HG02623 (cell line): ENCODE results near the gene NUAK2.

ENCODE experiments used
- ATAC-seq: cut with Tn5 transposase; IDR thresholded peaks from one replicate; pipeline ENCODE4 v1.9.1; 2021; ENCODE audit warnings: moderate library complexity; ENCODE audit not compliant: unreplicated experiment

Gene NUAK2

DNA sequence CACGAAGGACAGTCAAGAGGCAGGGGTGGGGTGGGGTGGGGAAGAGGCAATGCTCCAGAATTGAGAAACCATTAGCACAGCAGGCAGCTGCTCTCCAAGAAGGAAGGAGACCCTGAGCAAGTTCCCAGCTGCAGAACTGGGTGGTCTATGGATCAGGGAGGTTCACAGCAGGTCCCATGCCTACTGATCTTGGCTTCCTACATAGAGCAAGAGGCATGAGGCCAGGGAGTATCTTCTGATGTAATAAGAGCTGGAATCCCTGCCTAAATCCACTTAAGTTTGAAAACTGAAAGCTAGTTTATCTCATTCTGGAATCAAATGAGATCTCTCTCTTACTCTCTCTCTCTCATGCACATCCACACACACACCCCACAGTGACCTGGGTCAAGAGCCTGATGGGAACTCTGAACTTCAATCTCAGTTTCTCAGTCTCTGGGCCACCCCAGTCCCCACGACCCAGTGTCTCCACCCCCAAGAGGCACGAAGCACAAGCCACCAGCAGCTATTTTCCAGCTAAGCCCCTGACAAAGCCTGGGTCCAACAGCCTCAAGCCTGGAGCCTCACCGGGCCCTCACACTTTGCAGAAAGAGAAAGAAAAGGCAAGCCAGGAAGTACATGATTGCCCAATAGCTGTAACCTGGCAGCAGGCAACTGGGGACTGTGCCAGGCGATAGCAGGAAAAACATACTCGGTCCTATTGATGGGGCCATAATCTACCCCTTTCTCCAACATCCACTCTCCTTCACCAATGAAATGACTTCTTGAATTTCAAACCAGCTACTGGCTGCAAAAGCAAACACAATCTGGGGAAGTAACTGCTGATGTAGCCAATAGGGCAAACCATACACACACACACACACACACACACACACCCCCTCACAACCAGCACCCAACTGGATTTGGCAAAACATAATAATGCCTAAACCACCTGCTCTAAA lies 2.2 kb downstream of the NUAK2 start:
- ATAC-seq = no peak

DNA sequence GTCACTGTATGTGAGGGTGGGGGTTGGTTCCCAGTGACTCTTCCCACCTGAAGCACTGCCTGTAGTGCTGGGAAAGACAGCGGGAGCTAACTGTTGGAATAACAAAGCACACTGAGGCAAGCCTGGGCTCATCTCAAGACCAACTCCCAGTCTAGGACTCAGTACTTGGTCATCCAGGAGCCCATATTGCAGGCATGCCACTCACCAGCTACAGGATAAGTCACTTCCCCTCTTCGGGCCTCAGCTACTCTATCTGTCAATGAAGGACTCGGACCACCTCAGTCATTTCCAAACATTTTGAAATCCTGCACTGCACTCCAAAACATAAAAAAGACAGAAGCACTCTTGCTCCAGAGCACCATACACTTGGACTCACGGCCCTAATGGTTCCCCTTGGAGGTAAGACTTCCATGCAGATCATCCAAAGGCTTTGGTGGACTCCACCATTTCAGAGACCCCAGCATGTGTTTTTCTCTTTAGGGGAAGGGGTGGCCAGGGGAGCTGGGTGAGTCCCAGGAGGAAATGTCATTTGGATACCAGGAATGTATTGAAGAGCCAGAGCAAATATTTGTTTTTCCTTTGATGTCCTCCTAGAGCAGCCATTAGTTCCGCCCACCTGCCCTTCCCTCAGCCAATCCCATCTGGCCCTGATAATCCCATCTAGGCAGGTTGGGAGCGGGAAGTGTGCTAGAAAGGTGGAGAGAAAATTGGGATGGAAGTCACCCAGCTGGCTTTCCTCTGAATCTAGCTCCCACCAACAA lies 3.1 kb downstream of the NUAK2 start:
- no peak for ATAC-seq

DNA sequence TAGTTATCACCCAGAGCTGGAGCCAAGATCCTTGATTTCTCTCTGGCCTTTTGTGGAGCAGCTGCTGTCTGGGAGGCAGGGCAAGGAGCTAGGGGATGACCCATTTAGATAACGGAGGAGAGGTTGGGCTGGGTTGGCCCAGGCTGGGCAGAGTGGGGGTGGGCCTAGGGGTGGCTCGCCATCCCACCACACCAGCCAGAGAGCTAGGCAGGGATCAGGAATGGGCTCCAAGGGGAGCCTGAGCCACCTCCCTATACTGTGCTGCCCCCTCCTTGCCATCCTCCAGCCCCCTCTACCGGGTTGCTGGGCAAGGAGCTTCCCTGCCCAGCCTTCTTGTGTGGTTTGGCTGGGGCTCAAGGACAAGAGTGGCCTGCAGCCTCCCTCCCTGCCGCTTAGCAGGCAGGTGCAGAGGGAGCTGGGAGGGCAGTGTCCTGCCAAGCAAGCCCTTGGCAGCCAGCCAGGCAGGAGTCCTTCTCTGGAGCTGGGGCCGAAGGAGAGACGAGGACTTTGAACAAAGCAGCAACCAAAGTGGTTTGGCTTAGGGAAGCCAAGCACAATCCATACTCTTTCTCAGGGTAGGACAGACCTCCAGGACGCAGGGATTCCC lies 4.1 kb downstream of the NUAK2 start:
- ATAC-seq = no peak

DNA sequence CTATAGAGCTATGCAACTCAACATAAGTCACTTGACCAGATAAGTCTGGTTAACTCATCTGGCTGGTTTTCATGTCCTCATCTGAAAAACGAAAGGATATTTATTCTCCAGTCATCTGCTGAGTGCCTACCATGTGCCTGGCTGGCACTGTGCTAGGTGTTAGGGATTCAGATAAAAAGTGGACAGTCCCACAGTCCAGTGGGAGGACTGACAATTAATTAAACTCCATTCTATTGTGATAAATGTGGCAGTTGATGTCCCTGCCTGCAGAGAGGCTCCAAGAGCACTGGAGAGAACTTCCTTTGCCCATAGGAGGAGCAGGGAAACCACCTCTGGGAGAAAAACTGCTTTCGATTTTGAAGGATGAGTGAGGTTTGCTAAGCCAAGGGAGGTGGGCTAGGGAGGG lies 5.4 kb downstream of the NUAK2 start:
- ATAC-seq = no peak

DNA sequence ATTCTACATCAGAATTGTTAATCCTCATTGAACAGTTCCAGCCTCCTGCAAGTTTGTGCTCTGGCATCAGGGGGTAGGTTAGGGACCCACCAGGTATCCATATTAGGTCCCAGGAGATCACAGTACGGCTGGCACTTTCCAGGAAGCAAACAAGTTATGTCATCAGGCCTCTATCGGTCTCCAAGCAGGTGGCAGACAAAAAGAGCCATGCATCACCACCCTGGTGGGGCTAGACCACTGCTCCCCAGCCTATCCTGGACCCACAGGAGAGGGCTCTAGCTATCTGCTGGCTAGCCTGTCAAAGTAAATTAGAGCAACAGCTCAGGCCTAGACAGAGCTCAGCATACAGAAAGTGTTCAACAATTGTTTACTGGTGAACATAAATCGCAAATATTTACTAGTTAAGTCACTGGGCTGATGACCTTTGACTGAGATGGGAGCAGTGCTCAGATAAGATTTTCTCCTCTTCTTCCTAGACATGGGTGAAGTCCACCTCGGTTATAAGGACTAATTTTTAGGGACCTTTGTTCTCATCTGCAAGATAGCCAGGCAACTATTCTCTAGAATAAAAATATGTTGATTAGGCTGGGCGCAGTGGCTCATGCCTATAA lies 6.4 kb downstream of the NUAK2 start:
- ATAC-seq = no peak

DNA sequence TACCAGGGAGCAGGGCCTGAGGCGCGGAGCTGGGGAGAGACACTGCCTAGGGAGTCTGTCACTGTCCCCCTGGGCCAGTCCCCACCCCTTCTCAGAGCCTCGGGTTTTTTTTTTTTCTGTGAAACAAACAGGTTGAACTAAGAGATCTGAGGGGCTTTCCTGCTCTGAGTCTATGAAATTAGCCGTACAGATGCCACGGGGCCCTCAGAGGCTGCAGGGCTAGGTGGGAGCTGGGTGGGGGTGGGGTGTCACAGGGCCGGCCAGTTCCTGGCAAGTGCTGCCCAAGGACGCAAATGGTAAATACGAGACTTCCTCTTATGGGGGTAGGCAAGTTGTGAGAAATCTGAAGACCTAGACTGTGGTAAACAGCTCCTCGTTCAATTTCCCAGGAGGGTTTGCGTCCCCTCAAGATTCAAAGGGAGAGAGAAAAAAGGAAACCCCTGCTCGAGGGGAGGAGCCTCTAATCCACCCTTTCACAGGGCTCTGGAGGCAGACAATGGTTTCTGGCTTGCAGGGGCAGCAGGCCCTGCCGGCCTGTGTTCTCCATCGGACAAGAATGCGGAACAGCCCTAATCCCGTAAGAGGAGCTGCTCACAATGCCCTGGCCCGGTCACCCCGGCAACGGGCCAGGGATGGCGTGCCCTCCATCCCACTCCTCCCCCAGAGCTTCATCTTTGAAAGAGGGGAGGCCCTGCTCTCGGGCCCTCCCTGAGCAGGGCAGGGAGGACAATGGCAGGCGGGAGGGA lies 7.8 kb downstream of the NUAK2 start:
- ATAC-seq = no peak

DNA sequence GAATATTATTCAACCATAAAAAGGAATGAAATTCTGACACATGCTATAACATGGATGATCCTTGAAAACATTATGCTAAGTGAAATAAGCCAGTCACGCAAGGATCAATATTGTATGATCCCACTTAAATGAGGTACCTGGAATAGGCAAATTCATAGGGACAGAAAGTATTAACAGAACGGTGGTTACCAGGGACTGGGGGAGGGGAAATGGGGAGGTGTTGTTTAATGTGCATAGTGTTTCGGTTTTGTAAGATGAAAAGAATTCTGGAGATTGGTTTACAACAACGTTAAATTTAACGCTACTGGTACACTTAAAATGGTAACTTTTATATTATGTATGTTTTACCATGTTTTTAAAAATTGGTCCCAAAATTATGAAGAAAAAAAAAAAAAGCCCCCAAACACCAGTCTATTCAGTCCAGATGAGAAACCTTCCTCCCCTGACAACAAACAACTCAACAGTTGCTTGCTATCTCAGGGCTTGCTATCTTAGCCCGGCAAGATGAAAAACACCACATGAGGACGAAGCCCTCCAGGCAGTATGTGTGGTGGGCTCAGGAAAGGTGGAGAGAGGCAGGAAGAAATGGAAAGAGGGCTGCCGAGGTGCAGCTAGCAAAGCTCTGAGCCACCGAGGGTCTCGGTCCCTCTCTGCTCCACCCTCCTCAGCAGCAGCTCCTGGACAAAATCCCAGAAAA lies 8.5 kb downstream of the NUAK2 start:
- no peak for ATAC-seq

DNA sequence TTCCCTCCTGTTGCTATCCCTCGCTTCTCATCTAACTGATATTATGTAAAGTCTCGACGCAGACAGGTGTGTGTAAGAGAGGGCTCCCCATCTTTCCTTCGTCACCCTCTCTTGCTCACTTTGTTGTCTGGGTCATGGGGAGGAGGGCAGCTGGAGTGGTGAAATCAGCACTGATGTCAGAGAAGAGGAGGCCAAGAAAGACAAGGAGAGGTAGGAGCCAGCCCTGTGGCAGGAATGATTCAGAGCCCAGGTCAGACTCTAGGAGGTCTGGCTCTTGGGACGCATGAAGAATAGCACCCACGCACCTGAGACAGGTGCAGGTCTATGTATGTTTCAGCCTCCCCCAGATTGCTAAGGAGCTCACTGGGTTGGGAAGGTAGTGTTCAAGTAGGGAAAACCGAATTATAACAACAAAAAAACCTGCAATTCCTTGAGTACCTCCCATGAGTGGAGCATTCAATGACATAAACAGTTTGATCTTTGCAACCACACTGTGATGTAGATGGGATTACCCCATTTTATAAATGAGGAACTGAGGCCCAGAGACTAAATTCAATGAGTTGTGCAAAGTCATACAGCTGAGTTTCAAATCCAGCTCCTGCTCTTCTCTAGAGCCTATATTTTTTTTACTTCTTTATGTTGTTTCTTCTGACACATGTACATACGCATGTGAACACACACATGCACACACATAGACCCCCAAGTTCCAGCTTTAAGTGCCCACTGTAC lies 10.4 kb downstream of the NUAK2 start:
- ATAC-seq = no peak

DNA sequence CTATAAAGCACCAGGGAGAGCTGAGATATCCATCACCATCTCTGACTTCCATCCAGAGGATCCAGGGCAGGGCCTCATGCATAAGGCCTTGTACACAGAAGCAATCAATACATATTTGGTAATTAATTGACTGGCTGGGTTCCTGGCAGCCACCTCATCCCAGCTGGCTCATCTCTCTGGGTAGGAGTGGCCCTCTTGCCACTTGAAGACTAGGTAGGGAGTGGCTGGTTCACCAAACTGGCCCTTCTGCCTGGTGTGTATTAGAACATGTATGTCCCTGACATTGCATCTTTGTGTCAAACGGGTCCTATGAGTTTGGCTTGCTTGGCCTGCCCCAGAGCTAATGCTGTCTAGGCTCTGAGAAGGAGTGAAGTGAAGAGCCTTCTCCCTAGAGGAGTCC lies 11.8 kb downstream of the NUAK2 start:
- ATAC-seq = no peak

DNA sequence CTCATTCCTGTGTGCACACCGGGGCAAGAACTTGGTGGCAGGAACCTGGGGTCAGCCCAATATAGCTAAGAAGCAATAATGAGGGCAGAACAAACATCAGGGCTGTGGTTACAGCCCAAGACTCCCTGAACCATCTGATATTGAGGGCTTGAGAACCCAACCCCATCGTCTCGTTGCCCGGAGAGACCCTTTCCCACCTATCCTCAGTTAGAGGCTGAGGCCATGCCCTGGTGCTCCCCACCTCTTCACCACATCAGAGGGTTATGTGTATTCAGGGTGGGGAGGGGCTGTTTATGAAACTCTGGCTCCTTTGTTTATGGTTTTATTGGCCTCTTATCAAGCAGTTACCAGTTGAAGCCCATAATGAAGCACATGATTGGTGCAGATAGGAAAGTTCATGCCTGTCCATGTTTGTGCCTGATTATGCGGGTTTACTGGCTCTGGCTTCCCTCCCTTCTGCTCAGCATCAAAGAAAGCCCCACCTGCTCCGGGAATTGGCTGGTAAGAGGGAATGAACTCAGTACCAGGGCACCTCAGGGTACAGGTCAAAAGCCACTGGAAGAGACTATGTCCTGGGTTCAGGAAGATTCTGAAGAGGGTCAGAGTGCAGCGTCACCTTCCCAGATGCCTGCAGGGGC lies 14.5 kb downstream of the NUAK2 start:
- ATAC-seq = no peak

DNA sequence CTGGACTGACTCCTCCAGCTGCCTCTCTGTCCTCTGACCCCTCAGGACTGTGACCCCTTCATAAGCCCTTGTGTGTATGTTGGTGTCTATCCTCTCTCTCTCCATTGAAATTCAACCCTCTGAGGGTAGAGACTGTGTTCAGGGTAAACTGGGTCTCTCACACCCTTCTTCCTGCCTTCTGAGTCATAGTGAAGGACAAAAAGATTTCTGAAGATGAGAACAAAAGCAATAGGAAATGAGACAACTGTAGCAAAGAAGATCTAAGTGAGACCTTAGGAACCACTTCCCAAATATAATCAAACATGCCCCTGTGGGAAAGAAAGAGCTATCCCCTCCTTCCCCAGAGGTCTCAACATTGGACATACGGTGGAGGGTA lies 16.9 kb downstream of the NUAK2 start:
- no peak for ATAC-seq

DNA sequence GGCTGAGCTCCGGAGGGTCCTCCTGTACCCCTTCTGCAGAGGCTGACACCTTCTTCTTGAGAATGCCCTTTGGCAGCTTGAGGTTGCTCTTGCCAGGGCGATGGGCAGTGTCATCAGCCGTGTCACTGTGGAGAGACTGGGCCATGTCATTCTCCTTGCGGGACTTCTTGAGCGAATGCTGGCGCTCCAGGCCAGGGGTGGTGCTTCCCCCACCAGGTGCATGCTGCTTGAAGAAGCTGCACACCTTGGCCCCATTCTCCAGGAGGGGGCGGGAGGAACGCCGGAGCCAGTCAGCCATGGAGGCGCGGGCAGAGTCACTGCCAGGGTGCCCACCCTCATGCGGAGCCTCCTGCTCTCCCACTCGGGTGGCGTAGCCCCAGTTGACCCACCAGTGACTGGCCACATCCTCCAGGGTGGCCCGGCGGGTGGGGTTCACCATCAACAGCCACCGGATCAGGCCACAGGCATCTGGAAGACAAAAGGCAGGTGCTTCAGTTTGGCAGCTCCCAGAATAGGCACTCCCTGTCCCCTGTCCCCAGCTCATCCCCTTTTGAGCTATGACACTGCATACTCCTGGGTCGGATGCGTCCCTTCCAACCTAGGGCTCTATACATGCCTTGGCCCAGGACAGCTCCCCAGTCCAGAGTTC lies 17.4 kb downstream of the NUAK2 start:
- no peak for ATAC-seq

DNA sequence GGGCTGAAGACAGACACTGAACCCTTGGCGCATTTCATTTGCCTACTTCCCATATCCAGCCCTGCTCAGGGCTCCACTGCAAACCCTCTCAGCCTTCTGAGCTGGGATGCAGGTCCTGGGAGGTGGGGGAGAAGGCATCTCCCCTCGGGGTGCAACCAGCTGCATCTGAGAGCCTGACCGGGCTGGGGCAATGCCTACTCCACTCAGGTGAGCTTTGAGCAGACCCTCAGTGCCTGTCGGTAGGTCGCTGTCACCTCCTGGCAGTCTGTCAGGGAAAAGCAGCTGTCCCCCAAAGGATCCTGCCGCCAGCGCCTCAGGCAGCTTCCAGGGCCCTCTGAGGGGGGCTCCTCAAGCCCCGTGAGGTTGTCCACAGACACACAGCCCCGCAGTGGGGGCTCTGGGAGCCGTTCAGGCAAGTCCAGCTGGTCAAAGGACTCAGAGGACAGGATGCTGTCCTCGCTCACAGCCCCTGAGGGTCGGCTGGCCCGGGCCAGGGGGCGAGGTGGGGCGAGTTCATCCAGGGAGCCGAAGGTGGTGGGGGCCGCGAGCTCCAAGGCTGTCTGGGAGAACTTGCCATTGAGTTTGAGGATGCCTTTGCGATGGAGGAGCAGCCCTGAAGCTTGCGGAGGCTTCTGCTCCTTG lies 18.2 kb downstream of the NUAK2 start:
- no peak for ATAC-seq

DNA sequence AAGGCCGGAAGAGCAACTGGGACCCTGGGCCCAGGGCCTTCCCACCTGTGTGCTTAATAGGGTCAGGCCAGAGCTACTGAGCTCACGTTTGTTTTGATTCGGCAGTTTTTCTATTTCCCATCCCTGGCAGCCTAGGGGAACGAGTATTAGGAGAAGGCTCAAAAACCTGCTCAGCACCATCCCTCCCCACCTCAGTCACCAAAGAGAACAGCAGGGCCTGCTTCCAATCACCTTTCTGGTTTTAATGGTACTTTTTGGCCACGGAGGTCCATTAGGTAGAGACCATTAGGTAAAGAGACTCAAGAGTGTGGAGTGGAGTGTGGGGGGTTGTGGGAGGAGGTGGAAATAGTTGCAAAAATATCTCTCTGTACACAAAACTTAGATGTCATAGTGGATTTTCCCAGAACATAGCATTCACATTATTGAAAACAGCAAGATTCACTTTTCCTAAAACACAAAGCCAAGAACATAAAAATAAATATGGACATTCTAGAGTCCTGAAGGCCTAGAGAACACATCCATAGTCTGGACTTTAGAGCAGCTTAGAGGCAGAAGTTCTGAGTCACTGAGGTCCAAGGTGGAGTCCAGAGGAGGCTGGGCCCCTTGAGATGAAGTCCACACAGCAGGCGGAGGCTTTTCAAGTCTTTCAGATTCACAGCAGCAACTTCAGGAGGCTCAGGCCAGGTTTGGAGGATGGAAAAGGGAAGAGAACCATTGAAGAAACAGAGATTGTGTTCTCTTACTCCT lies 19.5 kb downstream of the NUAK2 start:
- ATAC-seq = no peak

DNA sequence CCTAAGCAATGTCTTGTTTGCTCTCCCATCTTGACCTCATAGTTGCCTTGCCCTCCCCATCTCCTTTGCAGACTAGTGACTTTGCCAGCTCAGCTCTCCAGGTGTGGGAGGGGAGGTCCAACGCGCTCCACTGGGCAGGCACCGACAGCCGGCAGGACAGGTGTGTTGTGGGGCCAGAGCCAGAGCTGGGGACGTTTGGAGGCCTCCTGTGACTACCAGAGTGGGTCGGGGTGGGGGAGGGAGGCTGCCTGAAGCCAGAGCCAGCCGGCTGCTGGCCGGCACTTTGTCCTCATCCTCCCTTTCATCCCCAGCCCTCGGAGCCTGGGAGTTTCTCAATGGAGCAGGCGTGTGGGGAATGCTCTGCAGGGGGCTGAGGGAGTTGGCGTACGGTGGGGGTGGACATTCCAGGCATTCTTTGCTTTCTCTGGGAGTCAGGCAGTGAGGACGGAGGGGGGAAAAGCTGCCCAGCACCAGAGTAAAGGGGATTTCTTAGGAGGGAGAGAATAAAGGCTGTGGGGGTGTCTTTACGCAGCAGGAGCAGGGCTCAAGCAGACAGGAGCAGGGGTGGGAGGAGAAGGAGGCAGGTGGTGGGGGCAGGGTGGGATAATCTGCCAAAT lies 20.2 kb downstream of the NUAK2 start:
- no peak for ATAC-seq

DNA sequence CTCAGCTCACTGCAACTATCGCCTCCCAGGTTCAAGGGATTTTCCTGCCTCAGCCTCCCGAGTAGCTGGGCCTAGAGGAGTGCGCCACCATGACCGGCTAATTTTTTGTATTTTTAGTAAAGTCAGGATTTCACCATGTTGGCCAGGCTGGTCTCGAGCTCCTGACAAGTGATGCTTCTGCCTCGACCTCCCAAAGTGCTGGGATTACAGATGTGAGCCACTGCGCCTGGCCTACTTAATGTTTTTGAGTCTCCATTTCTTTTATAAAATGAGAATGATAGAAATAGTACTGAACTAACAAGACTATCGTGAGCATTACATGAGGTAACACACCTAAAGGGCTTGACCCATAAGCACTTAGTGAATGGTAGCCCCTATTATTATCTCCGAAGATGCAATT lies 21.4 kb downstream of the NUAK2 start:
- no peak for ATAC-seq
